ENCODE results near the gene GALE.
"Not testable (repeated sequence)": the region's sequence is repeated elsewhere in the genome, so short reads cannot be mapped to it uniquely, and the experiment has no call there.

The GALE gene

DNA sequence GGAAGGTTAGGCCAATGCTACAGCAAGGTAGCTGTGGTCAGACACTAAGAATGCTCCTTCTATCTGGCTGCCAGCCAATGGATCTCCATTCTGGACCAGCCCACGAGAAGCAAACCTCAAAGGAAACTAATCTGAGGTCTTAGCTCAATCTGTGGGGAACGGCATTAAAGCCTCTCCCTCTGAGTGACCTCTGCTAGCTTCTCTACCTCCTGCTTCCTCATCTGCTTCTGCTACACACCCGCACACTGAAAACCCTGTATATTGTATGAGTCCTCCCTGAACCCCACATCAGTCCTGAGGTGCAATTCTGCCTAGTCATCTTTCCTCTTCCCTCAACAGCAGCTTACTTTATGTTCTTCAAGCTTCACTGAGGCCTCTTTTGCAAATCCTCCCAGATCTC, 6.9 kb upstream of the GALE start:
- DNase-seq = no peak

DNA sequence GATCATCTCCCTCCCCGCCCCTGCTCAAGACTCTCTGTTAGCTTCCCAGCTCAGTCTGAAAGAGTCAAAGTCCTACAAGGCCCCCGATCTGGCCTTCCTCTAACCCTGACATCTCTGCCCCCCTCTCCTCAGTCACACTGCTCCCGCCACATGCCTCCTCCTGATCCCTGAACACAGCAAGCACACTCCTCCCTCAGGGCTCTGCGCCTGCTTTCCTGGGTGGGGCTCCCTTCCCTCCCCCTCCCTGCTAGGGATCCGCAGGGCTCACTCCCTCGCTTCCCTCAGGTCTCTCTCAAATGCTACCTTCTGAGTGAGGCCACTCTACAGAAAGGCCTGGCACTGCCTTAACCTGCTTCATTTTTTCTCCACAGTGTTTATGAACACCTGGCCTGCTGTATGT, 5.7 kb upstream of the GALE start:
- no peak for DNase-seq

DNA sequence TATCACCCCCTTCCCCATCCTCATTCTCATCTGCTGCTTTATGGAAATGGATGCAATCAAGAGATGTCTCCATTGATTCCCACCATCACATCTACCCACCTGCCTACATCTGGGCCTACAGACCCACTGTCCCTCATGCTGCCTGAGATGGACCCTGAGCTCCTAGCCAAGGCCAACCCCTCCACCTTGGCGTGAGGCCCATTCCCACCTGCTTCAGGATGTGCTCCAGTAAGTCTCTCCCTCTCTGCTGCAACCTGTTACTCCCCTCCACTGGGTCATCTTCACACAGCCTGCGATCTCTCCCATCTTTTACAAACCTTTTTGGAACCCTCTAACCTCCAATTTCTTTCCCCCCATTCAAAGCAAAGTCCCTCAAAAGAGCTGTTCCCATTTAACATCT, 4.5 kb upstream of the GALE start:
- DNase-seq = no peak

DNA sequence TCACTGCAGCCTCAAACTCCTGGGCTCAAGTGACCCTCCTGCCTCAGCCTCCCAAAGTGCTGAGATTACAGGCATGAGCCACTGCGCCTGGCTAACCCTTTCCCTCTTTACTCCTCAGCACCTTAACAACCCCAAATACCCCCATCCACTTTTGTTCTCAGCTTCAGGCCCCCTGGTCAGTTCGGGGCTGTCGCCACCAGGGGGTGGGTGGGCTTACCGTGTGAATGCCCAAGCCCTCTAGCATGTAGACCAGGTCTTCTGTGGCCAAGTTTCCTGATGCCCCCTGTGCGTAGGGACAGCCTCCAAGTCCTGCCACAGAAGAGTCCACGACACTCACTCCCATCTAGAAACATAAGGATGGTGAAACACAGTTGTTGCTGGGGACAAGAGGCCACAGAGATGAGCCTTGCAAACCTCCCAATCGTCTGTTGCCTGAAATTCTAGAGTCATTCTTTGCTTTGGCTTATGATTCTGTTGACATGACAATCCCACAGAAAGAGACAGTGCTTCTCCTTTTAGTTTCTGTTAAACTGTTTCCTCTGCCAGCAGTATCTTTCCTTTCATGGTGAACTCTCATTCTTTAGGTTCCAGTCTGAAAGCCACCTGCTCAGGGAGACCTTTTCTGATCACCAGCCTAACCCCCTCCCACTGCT, 3.8 kb upstream of the GALE start:
- no peak for DNase-seq

DNA sequence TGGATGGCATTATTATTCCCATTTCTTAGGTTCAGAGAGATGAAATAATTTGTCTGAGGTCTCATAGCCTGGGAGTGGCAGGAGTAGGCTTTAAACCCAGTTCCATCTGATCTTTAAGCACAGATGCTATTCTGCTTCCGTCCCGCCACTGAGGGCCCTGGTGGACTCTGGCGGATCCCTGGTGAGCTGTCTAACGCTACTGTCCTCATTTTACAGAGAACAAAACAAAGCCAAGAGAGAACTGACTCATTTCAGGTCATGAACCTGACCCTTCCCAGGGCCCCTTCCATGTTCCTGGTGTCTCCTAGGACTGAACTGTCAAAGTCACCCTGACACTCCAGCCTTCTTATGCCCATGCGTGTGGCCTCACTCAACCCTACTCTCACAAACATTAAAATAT, 3.1 kb upstream of the GALE start:
- DNase-seq = no peak

DNA sequence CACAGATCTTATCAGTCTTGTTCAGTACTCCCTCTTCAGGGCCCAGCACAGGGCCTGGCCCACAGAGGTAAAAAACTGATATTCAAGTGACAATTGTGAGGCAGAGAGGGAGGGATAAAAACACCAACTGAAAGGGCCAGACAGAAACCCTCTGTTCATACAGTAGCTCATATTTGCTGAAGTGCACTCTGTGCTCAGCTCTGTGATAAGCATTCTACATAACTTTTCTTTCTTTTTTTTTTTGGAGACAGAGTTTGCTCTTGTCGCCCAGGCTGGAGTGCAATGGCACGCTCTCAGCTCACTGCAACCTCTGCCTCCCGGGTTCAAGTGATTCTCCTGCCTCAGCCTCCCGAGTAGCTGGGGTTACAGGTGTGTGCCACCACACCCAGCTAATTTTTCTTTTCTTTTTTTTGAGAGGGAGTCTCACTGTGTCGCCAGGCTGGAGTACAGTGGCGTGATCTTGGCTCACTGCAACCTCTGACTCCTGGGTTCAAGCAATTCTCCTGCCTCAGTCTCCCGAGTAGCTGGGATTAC, 2.3 kb upstream of the GALE start:
- not testable (repeated sequence) for DNase-seq

DNA sequence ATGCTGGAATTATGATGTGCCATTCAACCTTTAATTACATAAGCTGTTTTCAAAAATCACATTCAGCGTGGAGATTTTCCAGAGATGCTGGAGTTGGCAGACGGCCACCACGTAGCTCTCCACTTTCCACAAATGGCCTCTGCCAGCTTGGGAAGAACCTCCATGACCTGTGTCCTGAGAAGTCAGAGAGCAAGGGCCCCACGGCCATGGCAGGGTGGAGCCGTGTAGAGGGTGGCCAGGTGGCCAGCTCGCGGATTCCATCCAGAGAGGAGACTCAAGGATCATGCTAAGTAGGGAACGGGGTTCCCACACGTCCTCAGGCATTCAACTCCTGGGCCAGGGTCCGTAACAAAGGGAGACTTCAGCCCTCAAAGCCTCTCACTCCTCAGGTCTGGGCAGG, 1.3 kb upstream of the GALE start:
- no peak for DNase-seq

DNA sequence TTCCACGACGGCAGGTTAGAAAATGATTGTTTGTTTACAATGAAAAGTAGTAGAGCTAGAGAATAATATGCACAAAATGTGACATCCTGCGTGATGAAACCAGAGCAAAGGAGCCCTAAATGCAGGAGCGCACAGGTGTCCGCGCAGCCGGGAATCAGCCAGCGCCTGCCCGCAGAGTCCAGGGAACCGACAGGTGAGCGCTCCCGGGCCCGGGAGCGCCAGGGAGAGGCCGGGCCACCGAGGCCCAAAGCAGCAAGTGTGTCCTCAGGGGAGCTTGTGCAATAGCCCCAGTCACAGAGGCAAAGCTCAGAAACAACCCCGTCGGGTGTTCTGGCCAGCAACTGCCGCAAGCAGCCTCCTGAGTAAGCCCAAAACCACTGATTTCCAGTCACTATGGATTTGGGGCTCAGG, 789 bp upstream of the GALE start:
- no peak for DNase-seq

DNA sequence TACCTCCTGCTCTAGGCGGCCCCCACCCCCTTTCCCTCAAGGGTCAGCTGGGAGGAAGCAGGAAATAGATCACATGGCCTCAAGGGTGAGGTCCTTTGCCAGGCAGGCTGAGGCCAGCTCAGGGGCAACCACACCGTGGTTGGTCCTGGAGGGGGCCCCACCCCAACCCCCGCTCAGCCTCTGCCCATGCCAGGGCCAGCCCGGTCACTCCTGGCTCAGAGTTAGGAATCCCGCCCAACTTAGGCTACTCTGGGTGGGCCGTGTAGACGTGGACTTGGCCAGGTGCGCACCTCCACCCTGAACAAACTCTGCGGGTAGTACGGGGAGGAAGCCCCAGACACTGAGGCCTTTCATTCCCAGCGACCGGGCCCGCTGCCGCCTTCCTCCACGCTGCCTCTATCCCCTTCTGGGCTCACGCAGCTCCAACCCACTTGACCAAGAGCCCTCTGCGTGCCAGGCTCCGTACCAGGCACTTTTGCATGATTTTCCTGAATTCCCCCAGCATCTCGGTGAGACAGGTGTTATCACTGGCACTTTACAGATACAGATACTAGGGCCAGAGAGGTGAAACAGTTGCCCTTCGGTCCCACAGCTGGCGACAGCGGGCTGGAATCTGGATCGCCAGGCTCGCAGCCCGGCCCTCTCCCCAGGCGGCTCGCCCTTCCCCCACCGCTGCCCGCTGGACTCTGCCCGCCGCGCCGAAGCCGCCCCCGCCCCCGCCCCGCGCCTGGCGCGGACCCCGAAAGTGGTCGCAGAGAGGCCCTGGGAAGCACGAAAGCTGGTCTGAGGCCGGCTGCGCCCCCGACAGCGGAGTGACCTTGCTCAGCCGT, 769 bp downstream of the GALE start:
- peak; percentile 38 for DNase-seq

DNA sequence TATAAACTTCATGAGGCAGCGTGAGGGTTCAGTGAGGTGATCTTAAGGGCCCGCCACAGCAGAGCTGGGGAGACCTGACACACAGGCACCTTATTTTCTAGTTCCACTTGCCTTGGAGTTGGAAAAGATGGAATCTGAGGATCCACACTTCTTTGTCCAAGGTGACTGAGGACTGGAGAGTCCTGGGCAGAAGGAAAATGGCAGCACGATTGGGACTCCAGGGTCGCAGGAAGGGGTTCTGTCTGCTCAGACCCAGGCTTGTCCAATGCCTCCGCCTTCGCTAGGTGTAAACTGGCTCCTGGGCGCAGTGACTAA, 1.3 kb downstream of the GALE start:
- no peak for DNase-seq

DNA sequence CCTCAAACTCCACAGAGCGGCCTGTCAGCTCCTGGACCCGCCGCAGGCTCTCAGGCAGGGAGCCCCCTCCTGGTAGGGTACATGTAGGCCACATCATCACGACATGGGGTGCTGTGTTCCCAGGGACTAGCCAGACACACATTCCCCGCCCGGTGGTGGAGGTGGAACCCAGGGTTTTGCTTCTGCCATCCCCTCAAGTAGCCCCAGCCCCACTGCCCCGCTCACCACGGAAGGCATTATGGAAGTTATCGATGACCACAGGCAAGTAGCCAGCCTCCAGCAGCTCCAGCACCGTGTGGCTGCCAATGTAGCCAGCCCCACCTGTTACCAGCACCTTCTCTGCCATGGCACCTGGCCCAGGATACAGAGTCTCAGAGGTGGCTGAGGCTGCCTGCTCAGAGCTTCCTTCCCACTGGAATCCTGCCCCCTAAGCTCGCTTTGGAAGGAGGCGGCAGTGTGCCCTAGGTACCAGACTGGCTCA, 1.9 kb downstream of the GALE start:
- no peak for DNase-seq

DNA sequence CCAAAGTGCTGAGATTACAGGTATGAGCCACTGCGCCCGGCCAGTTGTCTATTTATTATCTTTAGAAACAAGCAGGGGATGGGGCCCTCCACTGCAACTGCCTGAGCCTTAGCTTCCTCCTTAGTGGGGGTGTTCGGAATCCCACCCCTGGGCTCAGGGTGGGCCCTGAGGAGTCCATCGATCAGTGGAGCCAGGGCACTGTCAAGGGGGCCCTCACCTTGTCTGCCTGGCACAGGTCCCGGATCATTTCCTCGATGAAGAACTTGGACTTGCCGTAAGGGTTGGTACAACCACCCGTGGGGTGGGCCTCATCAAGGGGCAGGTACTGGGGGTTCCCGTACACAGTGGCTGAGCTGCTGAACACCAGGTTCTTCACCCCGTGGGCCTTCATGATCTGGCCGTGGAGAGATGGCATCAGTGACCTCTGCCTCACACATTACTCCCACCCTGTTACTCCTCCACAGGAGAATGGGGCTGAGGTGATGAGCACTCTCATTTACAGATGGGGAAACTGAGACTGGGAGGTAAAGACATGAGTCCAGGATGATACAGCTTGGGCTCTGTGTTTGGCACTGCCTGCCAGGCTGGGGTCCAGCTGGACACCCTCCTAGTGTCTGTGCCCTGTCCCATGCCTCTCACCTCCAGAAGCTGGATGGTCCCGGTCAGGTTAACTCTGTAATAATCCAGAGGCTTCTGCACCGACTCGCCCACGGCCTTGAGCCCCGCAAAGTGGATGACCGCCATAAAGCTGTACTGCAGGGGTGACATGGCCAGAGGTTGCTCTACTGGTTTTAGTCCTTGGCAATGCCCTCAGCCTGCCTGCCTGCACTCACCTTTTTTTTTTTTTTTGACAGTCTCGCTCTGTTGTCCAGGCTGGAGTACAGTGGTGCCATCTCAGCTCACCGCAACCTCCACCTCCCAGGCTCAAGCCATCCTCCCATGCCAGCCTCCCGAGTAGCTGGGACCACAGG, 2.8 kb downstream of the GALE start:
- DNase-seq = no peak

DNA sequence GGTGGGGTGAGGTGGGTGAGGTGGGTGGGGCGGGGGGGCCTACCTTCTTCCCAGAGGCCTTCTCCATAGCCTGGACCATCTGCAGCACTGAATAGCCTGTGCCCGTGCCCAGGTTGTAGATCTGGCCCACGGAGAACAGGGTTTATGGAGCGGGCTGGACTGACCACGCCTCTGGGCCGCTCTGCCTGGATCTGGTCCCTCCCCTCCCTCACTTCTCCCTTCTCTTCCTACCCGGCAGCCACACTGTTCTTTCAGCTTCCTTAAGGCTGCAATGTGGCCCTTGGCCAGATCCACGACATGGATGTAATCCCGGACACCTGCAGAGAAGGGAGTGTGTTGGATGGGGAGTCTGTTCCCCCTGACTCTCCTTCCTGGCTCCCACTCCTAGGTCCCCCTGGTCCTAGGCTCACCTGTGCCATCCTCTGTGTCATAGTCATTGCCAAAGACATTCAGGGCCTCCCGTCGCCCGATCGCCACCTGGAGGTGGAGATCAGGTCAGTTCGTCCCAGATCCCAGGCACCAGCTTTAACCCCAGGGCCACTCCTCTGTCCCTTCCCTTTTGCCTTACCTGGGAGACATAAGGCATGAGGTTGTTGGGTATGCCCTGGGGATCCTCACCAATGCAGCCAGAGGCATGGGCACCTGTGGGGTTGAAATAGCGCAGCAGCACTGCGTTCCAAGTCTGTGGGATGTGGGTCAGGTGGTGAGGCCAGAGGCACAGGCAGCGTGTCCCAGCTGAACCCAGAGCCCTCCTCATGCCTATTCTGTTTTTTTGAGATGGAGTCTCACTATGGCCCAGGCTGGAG, 3.9 kb downstream of the GALE start:
- no peak for DNase-seq

DNA sequence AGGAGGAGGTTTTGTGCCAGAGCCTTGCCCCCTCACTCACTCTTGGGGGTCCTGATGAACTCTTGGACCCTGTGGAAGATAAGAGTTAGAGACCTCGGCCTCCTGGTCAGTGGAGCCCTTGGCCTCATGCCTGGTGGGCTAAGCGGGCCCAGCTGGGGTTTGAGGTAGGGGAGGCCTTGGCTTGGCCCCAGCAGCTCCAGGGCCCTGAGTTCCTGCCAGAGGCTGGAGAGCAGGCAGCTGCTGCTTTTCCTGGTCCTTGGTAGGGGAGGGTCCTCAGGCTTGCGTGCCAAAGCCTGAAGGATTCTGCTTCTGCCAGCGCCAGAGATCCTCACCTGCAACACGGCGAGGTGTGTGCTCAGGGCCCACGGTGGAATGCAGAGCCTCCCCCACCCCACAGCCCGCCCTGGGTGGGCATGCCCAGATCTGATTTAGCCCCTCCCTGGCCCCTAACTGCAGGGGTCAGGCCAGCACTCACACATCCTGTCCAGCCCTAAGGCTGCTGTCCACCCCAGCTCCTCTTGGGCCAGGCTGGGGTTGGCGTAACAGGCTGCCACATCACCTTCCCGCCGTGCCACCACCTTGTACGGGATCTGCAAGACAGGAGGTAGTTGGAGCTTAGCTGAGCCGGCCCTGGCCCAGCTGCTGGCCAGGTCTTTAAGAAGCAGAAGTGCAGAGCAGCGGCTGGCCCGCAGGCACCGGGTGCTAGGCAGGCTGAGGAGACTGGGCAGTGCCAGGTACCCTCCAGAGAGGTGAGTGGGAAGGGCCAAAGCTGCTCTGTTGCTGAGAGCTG, 4.7 kb downstream of the GALE start:
- no peak for DNase-seq

DNA sequence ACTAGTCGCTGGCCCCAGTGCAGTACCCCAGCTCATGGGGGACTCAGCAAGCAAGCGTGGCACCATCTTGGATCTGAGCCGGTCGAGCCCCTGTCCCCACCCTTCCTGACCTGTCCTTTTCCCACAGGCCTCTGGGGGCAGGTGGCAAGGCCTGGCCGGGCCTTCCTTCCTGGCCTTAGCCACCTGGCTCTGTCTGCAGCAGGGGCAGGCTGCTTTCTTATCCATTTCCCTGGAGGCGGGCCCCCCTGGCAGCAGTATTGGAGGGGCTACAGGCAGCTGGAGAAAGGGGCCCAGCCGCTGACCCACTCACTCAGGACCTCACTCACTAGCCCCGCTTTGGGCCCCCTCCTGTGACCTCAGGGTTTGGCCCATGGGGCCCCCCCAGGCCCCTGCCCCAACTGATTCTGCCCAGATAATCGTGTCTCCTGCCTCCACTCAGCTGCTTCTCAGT, 5.8 kb downstream of the GALE start:
- not testable (repeated sequence) for DNase-seq

DNA sequence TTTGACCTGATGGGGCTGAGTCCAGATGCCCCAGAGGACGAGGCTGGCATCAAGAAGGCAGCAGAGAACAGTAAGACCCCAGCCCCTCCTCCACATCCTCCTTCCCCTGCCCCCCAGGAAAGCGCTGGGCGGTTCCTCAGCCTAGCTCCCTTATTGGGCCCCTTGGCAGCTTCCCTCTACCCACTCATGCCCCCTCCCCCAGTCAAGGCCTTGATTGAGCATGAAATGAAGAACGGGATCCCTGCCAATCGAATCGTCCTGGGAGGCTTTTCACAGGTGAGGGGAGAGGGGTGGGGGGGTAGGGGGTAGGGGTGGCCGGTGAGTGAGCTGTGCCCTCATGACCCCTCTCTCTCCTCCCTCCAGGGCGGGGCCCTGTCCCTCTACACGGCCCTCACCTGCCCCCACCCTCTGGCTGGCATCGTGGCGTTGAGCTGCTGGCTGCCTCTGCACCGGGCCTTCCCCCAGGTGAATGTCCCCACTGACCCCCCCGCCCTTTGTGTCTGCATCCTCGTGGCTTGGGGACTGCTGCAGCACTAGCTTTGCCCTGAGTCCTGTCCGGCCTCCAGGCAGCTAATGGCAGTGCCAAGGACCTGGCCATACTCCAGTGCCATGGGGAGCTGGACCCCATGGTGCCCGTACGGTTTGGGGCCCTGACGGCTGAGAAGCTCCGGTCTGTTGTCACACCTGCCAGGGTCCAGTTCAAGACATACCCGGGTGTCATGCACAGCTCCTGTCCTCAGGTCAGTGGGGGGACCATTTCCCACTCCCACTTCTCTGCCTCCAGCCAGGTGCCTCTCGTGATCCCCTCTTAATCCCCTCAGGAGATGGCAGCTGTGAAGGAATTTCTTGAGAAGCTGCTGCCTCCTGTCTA, 6.5 kb downstream of the GALE start:
- no peak for DNase-seq

DNA sequence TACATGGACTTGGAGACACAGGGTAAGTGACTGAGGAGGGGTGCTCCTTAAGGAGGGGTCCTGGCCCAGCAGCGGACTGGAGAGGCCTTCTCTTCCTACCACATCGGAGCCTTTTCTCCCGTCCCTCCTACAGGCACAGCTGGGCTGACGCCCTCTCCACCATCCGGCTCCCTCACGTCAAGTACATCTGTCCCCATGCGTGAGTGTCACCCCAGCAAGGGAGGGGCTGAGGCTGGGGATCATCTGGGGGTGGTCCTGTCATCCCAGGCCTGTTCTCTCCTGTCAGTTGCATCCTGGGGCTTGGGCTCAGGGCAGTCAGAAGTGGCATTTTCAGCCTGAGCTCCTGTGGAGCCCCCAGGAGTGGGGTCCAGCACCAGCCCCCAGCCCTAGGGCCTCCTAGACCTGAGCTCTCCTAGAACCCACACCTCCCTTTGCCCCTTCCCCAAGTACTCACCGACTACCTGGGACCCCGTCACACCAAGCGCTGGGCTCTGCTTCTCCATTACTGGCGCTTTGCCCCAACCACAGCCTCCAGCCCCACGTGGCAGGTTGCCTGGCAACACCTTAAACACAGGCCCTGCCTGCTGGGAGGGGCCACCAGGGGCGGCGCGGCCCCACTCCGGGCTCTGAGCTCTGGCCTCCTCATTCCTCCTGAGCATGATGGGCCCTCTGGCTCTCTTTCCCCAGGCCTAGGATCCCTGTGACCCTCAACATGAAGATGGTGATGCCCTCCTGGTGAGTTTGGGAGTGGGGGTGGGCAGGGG, 7.4 kb downstream of the GALE start:
- DNase-seq = peak; percentile 35

DNA sequence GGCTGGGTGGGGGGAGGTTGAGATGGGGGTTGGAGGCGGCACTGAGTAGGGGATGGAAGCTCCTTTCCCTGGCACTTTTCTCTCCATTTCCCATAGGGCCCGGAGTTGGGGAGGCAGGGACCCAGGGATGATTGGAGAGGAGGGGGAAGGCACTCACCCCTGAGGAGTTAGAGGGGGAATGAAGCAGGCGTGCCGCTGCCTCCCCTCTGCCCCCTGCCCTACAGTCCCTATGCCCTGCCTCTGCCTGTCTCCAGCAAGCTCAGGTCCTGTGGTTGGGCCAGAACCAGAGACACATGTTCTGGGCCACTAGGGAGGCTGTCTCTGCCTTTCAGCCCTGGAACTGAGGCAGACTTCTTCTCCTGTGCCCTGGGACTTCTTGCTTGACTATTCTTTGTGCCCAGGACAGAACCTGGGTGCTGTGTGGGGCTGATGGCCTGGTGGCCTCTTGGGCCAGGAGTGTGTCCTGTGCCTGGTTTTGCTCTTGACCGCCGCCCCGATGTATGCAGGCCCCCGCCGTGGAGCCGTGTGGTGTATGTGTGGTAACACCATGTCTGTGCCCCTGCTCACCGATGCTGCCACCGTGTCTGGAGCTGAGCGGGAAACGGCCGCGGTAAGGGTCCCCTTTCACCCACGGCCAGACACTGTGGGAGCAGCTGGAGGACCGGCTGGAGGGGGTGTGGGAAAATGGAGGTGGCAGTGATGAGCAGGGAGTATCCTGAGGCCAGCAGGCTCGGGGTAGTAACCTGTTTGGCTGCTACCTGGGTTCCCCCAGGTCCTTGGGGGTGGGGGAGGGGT, 8.2 kb downstream of the GALE start:
- no peak for DNase-seq

Data from fibroblast of skin of right quadriceps (primary cell).